ENCODE measurements around the gene BACH2.

DNA sequence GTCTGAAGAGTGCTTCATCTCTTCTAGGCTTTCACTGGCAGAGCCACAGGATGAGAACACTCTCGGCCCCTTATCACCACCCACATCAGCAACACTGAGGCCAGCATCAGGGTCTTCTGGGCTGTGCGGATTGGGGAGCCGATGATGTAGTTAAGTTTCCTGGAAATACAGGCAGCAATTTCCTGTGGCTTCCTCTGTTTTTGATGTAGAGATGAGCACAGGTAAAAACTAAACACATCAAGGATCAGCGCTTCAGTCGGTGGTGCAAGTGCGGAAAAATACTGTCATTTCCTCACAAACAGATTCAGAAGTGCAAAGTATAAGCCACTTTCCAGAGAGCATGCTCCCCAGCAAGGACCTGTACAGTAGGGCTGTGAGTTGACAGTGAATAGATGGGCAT is 62.6 kb downstream of the BACH2 start:
- TF ChIP-seq, protein P1, sequence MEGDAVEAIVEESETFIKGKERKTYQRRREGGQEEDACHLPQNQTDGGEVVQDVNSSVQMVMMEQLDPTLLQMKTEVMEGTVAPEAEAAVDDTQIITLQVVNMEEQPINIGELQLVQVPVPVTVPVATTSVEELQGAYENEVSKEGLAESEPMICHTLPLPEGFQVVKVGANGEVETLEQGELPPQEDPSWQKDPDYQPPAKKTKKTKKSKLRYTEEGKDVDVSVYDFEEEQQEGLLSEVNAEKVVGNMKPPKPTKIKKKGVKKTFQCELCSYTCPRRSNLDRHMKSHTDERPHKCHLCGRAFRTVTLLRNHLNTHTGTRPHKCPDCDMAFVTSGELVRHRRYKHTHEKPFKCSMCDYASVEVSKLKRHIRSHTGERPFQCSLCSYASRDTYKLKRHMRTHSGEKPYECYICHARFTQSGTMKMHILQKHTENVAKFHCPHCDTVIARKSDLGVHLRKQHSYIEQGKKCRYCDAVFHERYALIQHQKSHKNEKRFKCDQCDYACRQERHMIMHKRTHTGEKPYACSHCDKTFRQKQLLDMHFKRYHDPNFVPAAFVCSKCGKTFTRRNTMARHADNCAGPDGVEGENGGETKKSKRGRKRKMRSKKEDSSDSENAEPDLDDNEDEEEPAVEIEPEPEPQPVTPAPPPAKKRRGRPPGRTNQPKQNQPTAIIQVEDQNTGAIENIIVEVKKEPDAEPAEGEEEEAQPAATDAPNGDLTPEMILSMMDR (optimal IDR thresholded peaks at IDR 0.05 in 1 of 3, IDR thresholded peaks at IDR 0.05 in 1 of 3, conservative IDR thresholded peaks at IDR 0.05 in 1 of 3; ENCODE audit: extremely low read depth in 1 of 3, insufficient read depth in 2 of 3, low read length in 3 of 3) = no peak
- no peak for TF ChIP-seq EZH2 (IDR thresholded peaks at IDR 0.05; ENCODE audit: low read length)

All from keratinocyte (primary cell).